ENCODE results near the gene CEP112. TPM values are rescaled to one million over a fixed set of nuclear protein-coding genes. Genes with fewer than 3 reads are reported as not detected.

CEP112 gene
- total RNA-seq, 1 donor from 2014 or later = 13.9 TPM

DNA sequence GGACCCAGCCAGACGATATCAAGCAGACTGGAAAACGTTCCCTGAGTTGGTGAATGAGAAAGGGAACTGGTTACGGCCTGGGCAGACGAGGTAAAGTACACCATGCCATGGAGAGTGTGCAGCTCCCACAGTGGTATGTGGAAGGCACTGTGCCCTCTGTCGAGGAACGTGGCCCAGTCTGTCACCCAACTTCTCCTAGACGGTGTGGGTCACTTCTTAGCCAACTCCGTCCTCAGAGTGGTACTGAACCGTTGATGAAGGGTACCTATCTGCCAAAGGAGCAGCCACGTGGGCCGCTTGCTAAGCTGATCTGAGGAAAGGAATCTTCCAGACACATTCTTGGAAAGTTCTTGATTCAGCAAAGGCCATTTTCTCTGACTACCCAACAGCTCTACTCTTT is 574.4 kb downstream of the CEP112 start:
- no peak for TF ChIP-seq EZH2 (IDR thresholded peaks at IDR 0.05; ENCODE audit: insufficient read depth, low read length)
- TF ChIP-seq, protein P1, sequence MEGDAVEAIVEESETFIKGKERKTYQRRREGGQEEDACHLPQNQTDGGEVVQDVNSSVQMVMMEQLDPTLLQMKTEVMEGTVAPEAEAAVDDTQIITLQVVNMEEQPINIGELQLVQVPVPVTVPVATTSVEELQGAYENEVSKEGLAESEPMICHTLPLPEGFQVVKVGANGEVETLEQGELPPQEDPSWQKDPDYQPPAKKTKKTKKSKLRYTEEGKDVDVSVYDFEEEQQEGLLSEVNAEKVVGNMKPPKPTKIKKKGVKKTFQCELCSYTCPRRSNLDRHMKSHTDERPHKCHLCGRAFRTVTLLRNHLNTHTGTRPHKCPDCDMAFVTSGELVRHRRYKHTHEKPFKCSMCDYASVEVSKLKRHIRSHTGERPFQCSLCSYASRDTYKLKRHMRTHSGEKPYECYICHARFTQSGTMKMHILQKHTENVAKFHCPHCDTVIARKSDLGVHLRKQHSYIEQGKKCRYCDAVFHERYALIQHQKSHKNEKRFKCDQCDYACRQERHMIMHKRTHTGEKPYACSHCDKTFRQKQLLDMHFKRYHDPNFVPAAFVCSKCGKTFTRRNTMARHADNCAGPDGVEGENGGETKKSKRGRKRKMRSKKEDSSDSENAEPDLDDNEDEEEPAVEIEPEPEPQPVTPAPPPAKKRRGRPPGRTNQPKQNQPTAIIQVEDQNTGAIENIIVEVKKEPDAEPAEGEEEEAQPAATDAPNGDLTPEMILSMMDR (IDR thresholded peaks at IDR 0.05; ENCODE audit: insufficient read depth, low read depth, low read length) = no peak
- Mint-ChIP-seq H3K4me3 (ENCODE audit: unreplicated experiment) (no peak overlapping the region), H3K9me3 (ENCODE audit: unreplicated experiment) (peaks cover 4% of the 10 kb centered on the region), H3K36me3 (ENCODE audit: low read depth, unreplicated experiment) (no peaks in the 10 kb centered on the region), H3K27ac (ENCODE audit: unreplicated experiment) (no peak overlapping the region), H3K4me1 (ENCODE audit: low read depth, unreplicated experiment) (no peaks in the 10 kb centered on the region), H3K27me3 (ENCODE audit: low read depth, unreplicated experiment) (no peaks in the 10 kb centered on the region)
- no peaks in the 10 kb centered on the region for H3K4me1 ChIP-seq (ENCODE audit: insufficient read depth, low read length)
- no peaks in the 10 kb centered on the region for H3K27me3 ChIP-seq (ENCODE audit: insufficient read depth, low read length)
- H3K4me3 ChIP-seq (ENCODE audit: insufficient read depth, low read depth, low read length) = no peak overlapping the region
- no peak overlapping the region for H2AFZ ChIP-seq (ENCODE audit: low read depth, low read length)
- H3K36me3 ChIP-seq (ENCODE audit: insufficient read depth, low read length) = no peaks in the 10 kb centered on the region
- H3K79me2 ChIP-seq (ENCODE audit: insufficient read depth, low read length) = no peaks in the 10 kb centered on the region
- FAIRE-seq (no peak), DNase-seq (ENCODE audit: low read depth) (no peak)
- no peaks in the 10 kb centered on the region for H3K9me3 ChIP-seq (ENCODE audit: insufficient read depth, low read depth, low read length)
- no peak overlapping the region for H3K27ac ChIP-seq (ENCODE audit: low read depth, low read length)
- H3K9ac ChIP-seq (ENCODE audit: low read length) = no peak overlapping the region
- no peaks in the 10 kb centered on the region for H4K20me1 ChIP-seq (ENCODE audit: insufficient read depth, low read length)
- no peak overlapping the region for H3K4me2 ChIP-seq (ENCODE audit: low read length)

- no peak overlapping the region for H3K27ac Mint-ChIP-seq (ENCODE audit: unreplicated experiment)
- Histone ChIP-seq H3K4me2 (ENCODE audit: low read length) (no peak overlapping the region), H3K4me1 (ENCODE audit: insufficient read depth, low read length) (no peaks in the 10 kb centered on the region), H3K79me2 (ENCODE audit: insufficient read depth, low read length) (no peaks in the 10 kb centered on the region), H4K20me1 (ENCODE audit: insufficient read depth, low read length) (no peaks in the 10 kb centered on the region), H3K36me3 (ENCODE audit: insufficient read depth, low read length) (no peaks in the 10 kb centered on the region), H3K9me3 (ENCODE audit: insufficient read depth, low read depth, low read length) (no peaks in the 10 kb centered on the region), H3K27me3 (ENCODE audit: insufficient read depth, low read length) (no peaks in the 10 kb centered on the region), H3K4me3 (ENCODE audit: insufficient read depth, low read depth, low read length) (no peak overlapping the region), H3K9ac (ENCODE audit: low read length) (no peak overlapping the region), H2AFZ (ENCODE audit: low read depth, low read length) (no peak overlapping the region), H3K27ac (ENCODE audit: low read depth, low read length) (no peak overlapping the region)
- no peak for DNase-seq (ENCODE audit: low read depth)
- H3K36me3 Mint-ChIP-seq (ENCODE audit: low read depth, unreplicated experiment) = peaks cover 7% of the 10 kb centered on the region
- TF ChIP-seq, protein P1 (IDR thresholded peaks at IDR 0.05; ENCODE audit: insufficient read depth, low read depth, low read length) = no peak
- no peak for TF ChIP-seq EZH2 (IDR thresholded peaks at IDR 0.05; ENCODE audit: insufficient read depth, low read length)
- peaks cover 10% of the 10 kb centered on the region for H3K9me3 Mint-ChIP-seq (ENCODE audit: unreplicated experiment)
- H3K4me1 Mint-ChIP-seq (ENCODE audit: low read depth, unreplicated experiment) = no peaks in the 10 kb centered on the region
- H3K4me3 Mint-ChIP-seq (ENCODE audit: unreplicated experiment) = no peak overlapping the region
- FAIRE-seq = no peak
- peaks cover 5% of the 10 kb centered on the region for H3K27me3 Mint-ChIP-seq (ENCODE audit: low read depth, unreplicated experiment)
Observed at GRCh38 chr17:65609749-65610148, 582.2 kb downstream of the CEP112 start.

DNA sequence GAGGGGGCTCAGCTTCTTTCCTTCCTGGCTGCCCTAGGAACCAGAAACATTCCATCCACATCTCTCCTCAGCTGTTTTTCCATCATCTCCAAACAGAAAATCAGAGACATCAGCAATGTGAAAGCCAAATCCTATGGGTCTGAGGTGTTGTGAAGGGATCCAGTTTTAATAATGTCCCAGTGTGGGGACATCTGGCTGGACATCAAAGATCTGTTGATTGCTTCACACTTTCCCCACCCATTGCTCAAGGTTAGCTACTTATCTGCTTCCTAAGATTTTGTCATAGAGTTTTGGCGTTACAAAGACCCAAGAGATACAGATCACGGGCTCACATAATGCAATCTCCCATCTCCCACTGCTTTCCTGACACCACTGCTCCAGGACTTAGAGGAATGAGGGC is 582.6 kb downstream of the CEP112 start:
- Histone ChIP-seq H3K79me2 (ENCODE audit: insufficient read depth, low read length) (no peaks in the 10 kb centered on the region), H3K27me3 (ENCODE audit: insufficient read depth, low read length) (no peaks in the 10 kb centered on the region), H3K9ac (ENCODE audit: low read length) (no peak overlapping the region), H3K27ac (ENCODE audit: low read depth, low read length) (no peak overlapping the region), H3K4me1 (ENCODE audit: insufficient read depth, low read length) (peaks cover 1% of the 10 kb centered on the region), H2AFZ (ENCODE audit: low read depth, low read length) (no peak overlapping the region), H3K4me2 (ENCODE audit: low read length) (no peak overlapping the region), H3K4me3 (ENCODE audit: insufficient read depth, low read depth, low read length) (no peak overlapping the region), H3K36me3 (ENCODE audit: insufficient read depth, low read length) (no peaks in the 10 kb centered on the region), H3K9me3 (ENCODE audit: insufficient read depth, low read depth, low read length) (no peaks in the 10 kb centered on the region), H4K20me1 (ENCODE audit: insufficient read depth, low read length) (no peaks in the 10 kb centered on the region)
- peaks cover 10% of the 10 kb centered on the region for H3K9me3 Mint-ChIP-seq (ENCODE audit: unreplicated experiment)
- no peak overlapping the region for H3K4me3 Mint-ChIP-seq (ENCODE audit: unreplicated experiment)
- no peaks in the 10 kb centered on the region for H3K4me1 Mint-ChIP-seq (ENCODE audit: low read depth, unreplicated experiment)
- H3K36me3 Mint-ChIP-seq (ENCODE audit: low read depth, unreplicated experiment) = peaks cover 7% of the 10 kb centered on the region
- no peak for TF ChIP-seq EZH2 (IDR thresholded peaks at IDR 0.05; ENCODE audit: insufficient read depth, low read length)
- TF ChIP-seq, protein P1 (IDR thresholded peaks at IDR 0.05; ENCODE audit: insufficient read depth, low read depth, low read length) = no peak
- no peak for FAIRE-seq
- H3K27ac Mint-ChIP-seq (ENCODE audit: unreplicated experiment) = no peak overlapping the region
- H3K27me3 Mint-ChIP-seq (ENCODE audit: low read depth, unreplicated experiment) = peaks cover 5% of the 10 kb centered on the region
- DNase-seq (ENCODE audit: low read depth) = no peak

Measured in astrocyte (in vitro differentiated cells and primary cell).